ENCODE data around the gene CTTN. TPM values are rescaled to one million over a fixed set of nuclear protein-coding genes. Genes with fewer than 3 reads are reported as not detected.

The CTTN gene
- total and polyA plus RNA-seq, 9 of the 15 experiments (the other 6 are each of a cell fraction or from before 2014, with no cell fraction given): 9.9 to 158 (median 99.7) TPM

DNA sequence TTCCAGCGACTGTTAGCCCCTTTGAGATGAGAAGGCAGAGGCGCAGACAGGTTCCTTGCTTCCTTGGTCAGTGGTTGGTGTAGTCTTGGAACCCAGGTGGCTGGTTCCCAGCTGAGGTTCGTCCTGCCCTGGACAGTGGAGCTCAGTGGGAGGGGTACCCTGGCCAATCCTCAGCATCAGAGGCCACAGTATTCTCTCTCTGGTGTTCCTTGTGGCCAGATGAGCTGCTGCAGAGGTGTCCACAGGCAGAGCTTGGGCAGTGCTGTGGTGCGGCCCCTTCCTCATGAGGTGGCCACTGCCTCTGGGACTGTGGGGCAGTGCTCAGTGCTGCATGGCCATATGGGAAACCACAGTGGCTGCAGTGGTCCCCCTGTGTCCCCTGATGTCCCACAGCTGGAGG is 61.8 kb downstream of the CTTN start:
- Histone ChIP-seq H3K4me2 (ENCODE audit: insufficient read depth, low read length) (no peak overlapping the region), H3K9me3 (replicated peaks; ENCODE audit: control insufficient read depth, insufficient read depth, low read depth, low read length) (peaks cover 5% of the 10 kb centered on the region; the same call in 1 of the 2 replicates), H3K79me2 (ENCODE audit: control insufficient read depth, insufficient read depth, low read length) (no peaks in the 10 kb centered on the region), H3K27me3 (ENCODE audit: control insufficient read depth in 2 of 2, insufficient read depth in 2 of 2, low read length in 2 of 2) (peaks cover 10 to 29% of the 10 kb centered on the region in 2 experiments; a peak in 4 of 5 replicates), H3K9ac (ENCODE audit: insufficient read depth in 1 of 2, low read depth in 2 of 2, low read length in 2 of 2) (no peak overlapping the region), H2AFZ (ENCODE audit: low read depth, low read length) (no peak overlapping the region), H3K4me3 (no peak overlapping the region), H3K4me1 (replicated peaks in 1 of 2; ENCODE audit: control insufficient read depth in 2 of 2, insufficient read depth in 2 of 2, low read length in 2 of 2) (peaks cover 8 to 29% of the 10 kb centered on the region in 2 experiments; a peak in 4 of 5 replicates), H3K27ac (ENCODE audit: extremely low read depth, low read depth, low read length) (no peak overlapping the region), H3K9me1 (ENCODE audit: control insufficient read depth, insufficient read depth, low read length) (no peaks in the 10 kb centered on the region), H4K20me1 (replicated peaks; ENCODE audit: control insufficient read depth, insufficient read depth, low read length) (no peaks in the 10 kb centered on the region), H3K36me3 (ENCODE audit: control insufficient read depth, insufficient read depth, low read length) (no peaks in the 10 kb centered on the region; the same call in 2 of the 3 replicates)
- 4% methylated on average over 4 of the region's 4 CpGs for WGBS (ENCODE audit: insufficient coverage, low coverage, missing lambda C conversion rate)
- POLR2A ChIA-PET: interaction anchor here (0.5 to 1.0 kb wide), 3 partner anchors 13 to 559 kb away, joined by 3 read pairs; no protein-coding TSS in a partner anchor
- CTCF ChIA-PET (ENCODE audit: low intra/inter-chr PET ratio): no interaction called here
- FAIRE-seq (no peak), ATAC-seq (peak; percentile 44; the same call in 2 of the 3 replicates), DNase-seq (ENCODE audit: extremely low read depth in 1 of 4, low spot score in 3 of 4) (no peak)
- TF ChIP-seq ZNF445 (CRISPR knock-in tag; IDR thresholded peaks at IDR 0.05; ENCODE audit: low read depth) (no peak), ETV5 (CRISPR knock-in tag; IDR thresholded peaks at IDR 0.05; ENCODE audit: low read depth) (no peak), HIVEP1 (CRISPR knock-in tag; IDR thresholded peaks at IDR 0.05) (no peak)
- TF ChIP-seq, protein P1, sequence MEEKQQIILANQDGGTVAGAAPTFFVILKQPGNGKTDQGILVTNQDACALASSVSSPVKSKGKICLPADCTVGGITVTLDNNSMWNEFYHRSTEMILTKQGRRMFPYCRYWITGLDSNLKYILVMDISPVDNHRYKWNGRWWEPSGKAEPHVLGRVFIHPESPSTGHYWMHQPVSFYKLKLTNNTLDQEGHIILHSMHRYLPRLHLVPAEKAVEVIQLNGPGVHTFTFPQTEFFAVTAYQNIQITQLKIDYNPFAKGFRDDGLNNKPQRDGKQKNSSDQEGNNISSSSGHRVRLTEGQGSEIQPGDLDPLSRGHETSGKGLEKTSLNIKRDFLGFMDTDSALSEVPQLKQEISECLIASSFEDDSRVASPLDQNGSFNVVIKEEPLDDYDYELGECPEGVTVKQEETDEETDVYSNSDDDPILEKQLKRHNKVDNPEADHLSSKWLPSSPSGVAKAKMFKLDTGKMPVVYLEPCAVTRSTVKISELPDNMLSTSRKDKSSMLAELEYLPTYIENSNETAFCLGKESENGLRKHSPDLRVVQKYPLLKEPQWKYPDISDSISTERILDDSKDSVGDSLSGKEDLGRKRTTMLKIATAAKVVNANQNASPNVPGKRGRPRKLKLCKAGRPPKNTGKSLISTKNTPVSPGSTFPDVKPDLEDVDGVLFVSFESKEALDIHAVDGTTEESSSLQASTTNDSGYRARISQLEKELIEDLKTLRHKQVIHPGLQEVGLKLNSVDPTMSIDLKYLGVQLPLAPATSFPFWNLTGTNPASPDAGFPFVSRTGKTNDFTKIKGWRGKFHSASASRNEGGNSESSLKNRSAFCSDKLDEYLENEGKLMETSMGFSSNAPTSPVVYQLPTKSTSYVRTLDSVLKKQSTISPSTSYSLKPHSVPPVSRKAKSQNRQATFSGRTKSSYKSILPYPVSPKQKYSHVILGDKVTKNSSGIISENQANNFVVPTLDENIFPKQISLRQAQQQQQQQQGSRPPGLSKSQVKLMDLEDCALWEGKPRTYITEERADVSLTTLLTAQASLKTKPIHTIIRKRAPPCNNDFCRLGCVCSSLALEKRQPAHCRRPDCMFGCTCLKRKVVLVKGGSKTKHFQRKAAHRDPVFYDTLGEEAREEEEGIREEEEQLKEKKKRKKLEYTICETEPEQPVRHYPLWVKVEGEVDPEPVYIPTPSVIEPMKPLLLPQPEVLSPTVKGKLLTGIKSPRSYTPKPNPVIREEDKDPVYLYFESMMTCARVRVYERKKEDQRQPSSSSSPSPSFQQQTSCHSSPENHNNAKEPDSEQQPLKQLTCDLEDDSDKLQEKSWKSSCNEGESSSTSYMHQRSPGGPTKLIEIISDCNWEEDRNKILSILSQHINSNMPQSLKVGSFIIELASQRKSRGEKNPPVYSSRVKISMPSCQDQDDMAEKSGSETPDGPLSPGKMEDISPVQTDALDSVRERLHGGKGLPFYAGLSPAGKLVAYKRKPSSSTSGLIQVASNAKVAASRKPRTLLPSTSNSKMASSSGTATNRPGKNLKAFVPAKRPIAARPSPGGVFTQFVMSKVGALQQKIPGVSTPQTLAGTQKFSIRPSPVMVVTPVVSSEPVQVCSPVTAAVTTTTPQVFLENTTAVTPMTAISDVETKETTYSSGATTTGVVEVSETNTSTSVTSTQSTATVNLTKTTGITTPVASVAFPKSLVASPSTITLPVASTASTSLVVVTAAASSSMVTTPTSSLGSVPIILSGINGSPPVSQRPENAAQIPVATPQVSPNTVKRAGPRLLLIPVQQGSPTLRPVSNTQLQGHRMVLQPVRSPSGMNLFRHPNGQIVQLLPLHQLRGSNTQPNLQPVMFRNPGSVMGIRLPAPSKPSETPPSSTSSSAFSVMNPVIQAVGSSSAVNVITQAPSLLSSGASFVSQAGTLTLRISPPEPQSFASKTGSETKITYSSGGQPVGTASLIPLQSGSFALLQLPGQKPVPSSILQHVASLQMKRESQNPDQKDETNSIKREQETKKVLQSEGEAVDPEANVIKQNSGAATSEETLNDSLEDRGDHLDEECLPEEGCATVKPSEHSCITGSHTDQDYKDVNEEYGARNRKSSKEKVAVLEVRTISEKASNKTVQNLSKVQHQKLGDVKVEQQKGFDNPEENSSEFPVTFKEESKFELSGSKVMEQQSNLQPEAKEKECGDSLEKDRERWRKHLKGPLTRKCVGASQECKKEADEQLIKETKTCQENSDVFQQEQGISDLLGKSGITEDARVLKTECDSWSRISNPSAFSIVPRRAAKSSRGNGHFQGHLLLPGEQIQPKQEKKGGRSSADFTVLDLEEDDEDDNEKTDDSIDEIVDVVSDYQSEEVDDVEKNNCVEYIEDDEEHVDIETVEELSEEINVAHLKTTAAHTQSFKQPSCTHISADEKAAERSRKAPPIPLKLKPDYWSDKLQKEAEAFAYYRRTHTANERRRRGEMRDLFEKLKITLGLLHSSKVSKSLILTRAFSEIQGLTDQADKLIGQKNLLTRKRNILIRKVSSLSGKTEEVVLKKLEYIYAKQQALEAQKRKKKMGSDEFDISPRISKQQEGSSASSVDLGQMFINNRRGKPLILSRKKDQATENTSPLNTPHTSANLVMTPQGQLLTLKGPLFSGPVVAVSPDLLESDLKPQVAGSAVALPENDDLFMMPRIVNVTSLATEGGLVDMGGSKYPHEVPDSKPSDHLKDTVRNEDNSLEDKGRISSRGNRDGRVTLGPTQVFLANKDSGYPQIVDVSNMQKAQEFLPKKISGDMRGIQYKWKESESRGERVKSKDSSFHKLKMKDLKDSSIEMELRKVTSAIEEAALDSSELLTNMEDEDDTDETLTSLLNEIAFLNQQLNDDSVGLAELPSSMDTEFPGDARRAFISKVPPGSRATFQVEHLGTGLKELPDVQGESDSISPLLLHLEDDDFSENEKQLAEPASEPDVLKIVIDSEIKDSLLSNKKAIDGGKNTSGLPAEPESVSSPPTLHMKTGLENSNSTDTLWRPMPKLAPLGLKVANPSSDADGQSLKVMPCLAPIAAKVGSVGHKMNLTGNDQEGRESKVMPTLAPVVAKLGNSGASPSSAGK (IDR thresholded peaks at IDR 0.05): no peak
- in situ Hi-C loops (cut with MboI): no loop called here
- intact Hi-C loops (cut with micrococcal nuclease): no loop called here
- BruUV-seq (replicated peaks): no TSS peak

Measured in K562 (cell line).